GM20431 (cell line): Measurements from ENCODE around the gene VSTM2B.

Experiments used
- in situ Hi-C: fragments of 300-500 bp; cut with MseI, MboI; formaldehyde crosslinking; loops from one replicate; pipeline ENCODE4 v1.15.0; 2020; ENCODE audit warnings: low sequenced_read_pairs; ENCODE audit not compliant: unreplicated experiment

The VSTM2B gene

GRCh38 chr19:29528946-29529645 is 3.3 kb downstream of the VSTM2B start:
- in situ Hi-C loops, result no loop called here

- in situ Hi-C loops, result no loop called here
Measured at GRCh38 chr19:29529646-29530539, 4.1 kb downstream of the VSTM2B start.

- in situ Hi-C loops, result no loop called here
Measured at GRCh38 chr19:29530540-29531457, 5.0 kb downstream of the VSTM2B start.

DNA sequence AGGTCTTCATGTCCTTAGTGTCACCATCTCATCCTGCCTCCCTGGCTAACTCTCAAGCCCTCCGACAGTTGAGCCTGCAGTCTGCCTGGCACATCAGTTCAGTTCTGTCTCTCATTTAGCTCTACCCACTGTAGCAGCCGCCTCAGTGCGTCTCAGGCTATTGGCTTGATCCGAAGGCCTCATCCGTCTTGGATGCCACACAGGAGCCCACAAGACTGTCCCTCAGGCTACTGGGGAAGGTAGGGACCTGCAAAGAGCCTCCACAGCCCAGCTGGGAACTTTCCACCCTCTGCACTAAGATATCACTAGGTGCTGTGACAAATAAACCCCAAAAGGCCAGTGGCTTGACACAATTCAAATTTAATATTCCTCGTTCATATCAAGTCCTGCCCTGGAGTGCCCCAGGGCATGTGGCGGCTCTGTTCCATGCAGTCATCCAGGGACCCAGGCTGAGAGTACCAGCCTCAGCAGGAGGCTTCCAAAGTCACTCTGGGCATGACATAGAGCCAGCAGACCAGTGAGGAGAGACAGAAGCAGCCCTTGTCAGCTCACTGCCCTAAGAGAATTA is 5.7 kb downstream of the VSTM2B start:
- in situ Hi-C loops, result no loop called here

DNA sequence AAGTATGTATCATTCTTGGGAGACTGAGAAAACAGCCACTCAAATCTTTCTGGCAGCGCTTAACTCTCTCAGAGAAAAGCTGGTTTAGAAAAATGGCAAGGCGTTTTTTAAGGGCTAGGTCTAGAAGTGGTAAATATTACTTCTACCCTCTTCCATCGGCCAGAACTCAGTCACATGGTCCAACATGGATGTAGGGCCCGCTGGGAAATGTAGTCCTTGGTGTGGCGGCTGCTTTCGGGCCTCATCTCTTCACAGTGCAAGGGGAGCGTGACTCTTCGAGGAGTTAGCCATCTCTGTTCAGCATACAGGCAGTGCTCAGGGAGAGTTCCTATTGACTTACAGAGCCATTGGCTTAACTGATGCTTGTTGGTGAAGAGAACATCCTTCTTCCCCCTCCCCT is 6.3 kb downstream of the VSTM2B start:
- in situ Hi-C loops, result no loop called here

DNA sequence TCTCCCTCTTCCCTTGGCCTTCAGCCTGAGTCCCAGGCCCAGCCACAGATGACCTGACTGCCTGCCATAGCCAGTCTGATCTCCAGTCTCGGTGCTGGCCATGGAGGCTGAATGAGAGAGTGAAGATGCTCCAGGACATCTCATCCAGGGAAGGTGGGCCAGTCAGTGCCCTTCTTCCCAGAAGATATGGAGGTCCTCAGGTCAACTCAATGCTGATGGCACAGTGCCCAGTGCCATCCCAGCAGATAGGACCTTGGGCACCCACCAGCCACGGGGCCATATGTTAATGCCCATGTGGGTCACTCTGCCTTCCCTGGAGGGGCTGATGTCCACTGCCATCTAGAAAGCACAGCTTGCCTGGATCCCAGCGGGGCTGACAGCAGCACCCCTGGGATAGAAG is 7.2 kb downstream of the VSTM2B start:
- in situ Hi-C loops, result no loop called here

DNA sequence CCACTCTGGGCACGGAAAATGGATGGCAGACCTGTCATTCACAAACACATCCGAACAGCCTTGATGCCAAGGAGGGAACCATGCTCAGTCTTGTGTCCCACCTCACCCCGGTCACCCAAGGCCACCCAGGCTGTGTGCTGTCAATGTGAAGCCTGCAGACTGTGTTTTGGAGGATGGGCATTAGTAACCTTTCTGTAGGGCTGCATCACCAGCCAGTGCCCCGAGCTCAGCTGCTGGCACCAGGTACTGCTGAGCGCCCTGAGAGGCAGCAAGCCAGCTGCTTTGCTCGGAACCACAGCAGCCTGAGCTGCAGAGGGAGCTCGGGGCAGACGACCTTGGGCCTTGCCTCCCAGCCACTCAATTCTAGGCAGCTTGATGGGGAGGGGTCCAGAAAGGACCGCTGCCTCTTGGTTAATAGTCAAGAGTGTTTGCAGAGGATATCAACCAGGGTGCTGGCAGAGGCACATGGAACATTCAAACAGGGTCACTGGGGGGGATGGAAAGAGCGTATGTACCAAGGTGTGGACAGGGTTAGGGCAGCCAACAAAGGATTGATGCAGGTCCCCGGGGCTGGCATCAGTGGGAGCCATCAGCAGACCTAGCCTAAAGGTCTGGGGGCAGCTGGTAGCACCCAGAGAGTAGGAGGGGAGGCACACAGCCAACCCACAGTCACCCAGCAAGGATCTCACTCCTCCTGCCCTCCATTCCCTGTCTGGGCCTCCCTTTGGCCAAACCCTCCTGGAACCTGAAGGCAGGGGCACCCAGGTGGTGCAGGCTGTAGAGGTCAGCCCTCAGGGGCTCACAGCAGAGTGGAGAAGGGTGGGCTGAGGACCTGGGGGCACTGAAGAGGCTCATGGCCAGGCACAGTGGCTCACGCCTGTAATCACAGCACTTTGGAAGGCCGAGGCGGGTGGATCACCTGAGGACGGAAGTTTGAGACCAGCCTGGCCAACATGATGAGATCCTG is 8.1 kb downstream of the VSTM2B start:
- in situ Hi-C loops, result no loop called here

- in situ Hi-C loops, result no loop called here
Measured at GRCh38 chr19:29535214-29535831, 9.5 kb downstream of the VSTM2B start.

DNA sequence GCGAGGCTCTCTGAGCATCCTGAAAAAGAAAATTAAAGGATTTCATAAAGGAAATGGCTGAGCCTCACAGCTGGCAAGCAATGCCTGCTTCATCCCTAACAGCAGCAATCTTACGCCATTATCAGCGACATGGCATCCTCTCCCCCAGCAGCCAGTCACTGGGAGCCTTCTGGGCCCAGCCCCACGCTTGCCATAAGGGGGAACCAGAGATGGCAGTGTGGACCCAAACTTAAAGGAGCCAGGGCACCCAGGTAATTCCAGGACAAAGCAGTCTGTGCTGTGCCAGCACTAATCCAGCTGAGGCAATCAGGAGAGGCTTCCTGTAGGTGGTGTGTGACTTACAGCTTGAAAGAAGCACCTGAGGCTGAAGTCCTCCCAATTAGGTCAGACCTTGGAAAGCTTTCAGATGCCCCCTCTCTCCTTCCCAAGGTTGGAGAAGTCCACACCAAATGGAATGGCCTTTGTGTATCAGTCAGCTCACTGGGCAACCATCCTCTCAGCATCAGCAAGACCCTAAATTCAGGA is 10.3 kb downstream of the VSTM2B start:
- in situ Hi-C loops, result no loop called here

DNA sequence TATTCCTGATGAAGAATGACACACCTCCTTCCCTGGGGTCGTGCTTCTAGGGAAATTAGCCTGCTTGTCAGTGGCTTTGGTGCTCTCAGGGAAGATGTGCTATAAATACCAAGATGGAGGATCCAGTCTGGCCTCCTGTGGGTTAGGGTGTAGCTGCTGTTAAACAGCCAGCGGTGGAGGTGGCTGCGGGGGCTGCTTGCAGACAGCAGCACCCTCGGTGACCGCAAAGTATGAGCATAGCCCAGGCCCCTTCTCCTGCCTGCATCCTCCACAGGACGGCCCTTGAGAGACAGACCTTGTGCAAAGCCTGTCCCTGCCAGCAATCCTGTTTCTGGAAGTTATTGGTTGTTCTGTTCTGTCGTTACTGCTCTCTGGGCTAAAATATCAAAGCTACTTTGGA is 11.4 kb downstream of the VSTM2B start:
- in situ Hi-C loops, result no loop called here

- in situ Hi-C loops, result no loop called here
Measured at GRCh38 chr19:29537601-29538000, 11.8 kb downstream of the VSTM2B start.

DNA sequence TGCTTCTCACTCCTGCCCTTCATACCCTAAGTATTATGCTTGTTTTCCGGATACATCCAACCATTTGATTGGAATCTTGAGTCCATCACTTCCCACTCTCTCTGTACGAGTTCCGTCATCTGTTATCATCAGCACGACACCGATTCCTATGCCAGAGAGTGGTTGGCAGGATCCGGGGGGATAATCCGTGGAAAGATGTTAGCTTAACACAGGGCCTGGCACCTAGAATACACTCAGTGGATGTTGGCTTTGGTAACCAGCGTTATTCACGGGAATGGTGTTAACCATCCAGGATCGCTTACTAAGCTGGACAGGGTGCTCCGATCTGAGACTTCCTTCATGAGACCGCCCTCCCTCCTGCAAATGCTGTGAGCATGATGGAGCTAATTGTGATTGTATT is 12.4 kb downstream of the VSTM2B start:
- in situ Hi-C loops, result no loop called here

GRCh38 chr19:29538651-29539050 is 12.9 kb downstream of the VSTM2B start:
- in situ Hi-C loops, result no loop called here

GRCh38 chr19:29539131-29539530 is 13.3 kb downstream of the VSTM2B start:
- in situ Hi-C loops, result no loop called here

DNA sequence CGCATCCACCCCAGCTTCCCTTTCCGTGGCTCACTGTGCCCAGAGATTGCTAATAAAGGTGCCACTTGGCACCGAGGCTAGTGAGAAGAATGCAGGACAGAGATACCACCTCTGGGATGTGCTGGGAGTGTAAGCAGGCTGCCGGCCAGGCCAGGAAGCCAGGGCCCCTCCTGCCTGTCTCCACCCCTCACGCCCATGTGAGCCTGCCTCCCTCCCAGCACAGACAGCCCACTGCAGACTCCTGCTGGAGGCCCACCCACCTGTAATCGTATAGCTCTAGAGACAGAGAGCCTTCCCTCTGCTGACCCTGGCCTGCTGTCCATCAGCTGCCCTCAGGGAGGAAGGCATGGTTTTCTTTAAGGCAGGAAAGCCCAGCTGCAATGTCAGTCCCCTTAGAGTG is 13.9 kb downstream of the VSTM2B start:
- in situ Hi-C loops, result no loop called here

GRCh38 chr19:29540114-29540513 is 14.3 kb downstream of the VSTM2B start:
- in situ Hi-C loops, result no loop called here

- in situ Hi-C loops, result no loop called here
Measured at GRCh38 chr19:29541473-29542253, 15.9 kb downstream of the VSTM2B start.

GRCh38 chr19:29542327-29542726 is 16.5 kb downstream of the VSTM2B start:
- in situ Hi-C loops, result no loop called here
